HepG2 (cell line): ENCODE data around the gene ZNF101. TPM values are rescaled to one million over a fixed set of nuclear protein-coding genes. Genes with fewer than 3 reads are reported as not detected.

Experiments used
- FOXK2 ChIP-seq: fragments of 450-650 bp; IDR thresholded peaks from 2 replicates; pipeline ENCODE4 v1.6.1; 2016
- GATA4 ChIP-seq: sonication (generic); IDR thresholded peaks from 2 replicates; pipeline ENCODE4 v1.6.1; 2016; ENCODE audit warnings: antibody characterized with exemption, low read depth, borderline replicate concordance
- KAT2B ChIP-seq: fragments of 150-350 bp; IDR thresholded peaks from 2 replicates; pipeline ENCODE4 v1.6.1; 2014; ENCODE audit warnings: low read depth, low read length, borderline replicate concordance
- KAT7 ChIP-seq: IDR thresholded peaks from 2 replicates; pipeline ENCODE4 v1.6.1; 2018; ENCODE audit warnings: borderline replicate concordance, missing compliant biosample characterization
- KLF6 ChIP-seq: IDR thresholded peaks from 2 replicates; pipeline ENCODE4 v1.8.0; 2016; ENCODE audit warnings: missing biosample characterization, missing genetic modification reagents
- MXD4 ChIP-seq: IDR thresholded peaks from 2 replicates; pipeline ENCODE4 v1.6.1; 2016; ENCODE audit warnings: mild to moderate bottlenecking, missing biosample characterization, missing genetic modification reagents
- NCOA5 ChIP-seq: sonication (generic); formaldehyde crosslinking; IDR thresholded peaks from 2 replicates; pipeline ENCODE4 v1.4.0; 2020; ENCODE audit warnings: missing genetic modification reagents
- NR0B2 ChIP-seq: sonication (generic); formaldehyde crosslinking; IDR thresholded peaks from 2 replicates; pipeline ENCODE4 v1.4.0; 2020; ENCODE audit warnings: mild to moderate bottlenecking, missing genetic modification reagents
- RBM39 ChIP-seq: fragments of 200-400 bp; formaldehyde crosslinking; IDR thresholded peaks from one replicate; pipeline ENCODE4 v1.6.1; 2018; ENCODE audit warnings: antibody characterized with exemption, mild to moderate bottlenecking, low read depth, low read length; ENCODE audit not compliant: poor library complexity, severe bottlenecking
- SALL1 ChIP-seq: sonication (generic); formaldehyde crosslinking; IDR thresholded peaks from 2 replicates; pipeline ENCODE4 v1.8.0; 2022; ENCODE audit warnings: mild to moderate bottlenecking, missing genetic modification reagents
- SMC3 ChIP-seq: IDR thresholded peaks from 2 replicates; pipeline ENCODE4 v1.6.1; 2011; ENCODE audit warnings: low read length, improper control_type of control experiment
- TBL1XR1 ChIP-seq: fragments of 150-350 bp; IDR thresholded peaks from 2 replicates; pipeline ENCODE4 v1.6.1; 2014; ENCODE audit warnings: borderline replicate concordance, low read length; ENCODE audit not compliant: partially characterized antibody
- TEF ChIP-seq: sonication (generic); formaldehyde crosslinking; IDR thresholded peaks from 2 replicates; pipeline ENCODE4 v1.5.0; 2020; ENCODE audit warnings: missing genetic modification reagents
- ZHX1 ChIP-seq: sonication (generic); formaldehyde crosslinking; IDR thresholded peaks from 2 replicates; pipeline ENCODE4 v1.8.1; 2022; ENCODE audit warnings: low read depth, mild to moderate bottlenecking, missing genetic modification reagents
- ZNF180 ChIP-seq: sonication (generic); formaldehyde crosslinking; IDR thresholded peaks from 2 replicates; pipeline ENCODE4 v1.4.0; 2020; ENCODE audit warnings: low read depth, missing genetic modification reagents, borderline replicate concordance
- ZNF24 ChIP-seq: fragments of 450-650 bp; IDR thresholded peaks from 2 replicates; pipeline ENCODE4 v1.6.1; 2017; ENCODE audit warnings: antibody characterized with exemption, mild to moderate bottlenecking
- ZZZ3 ChIP-seq: sonication (generic); formaldehyde crosslinking; IDR thresholded peaks from 2 replicates; pipeline ENCODE4 v1.4.0; 2020; ENCODE audit warnings: missing genetic modification reagents, mild to moderate bottlenecking, borderline replicate concordance
- polyA plus RNA-seq, 8 experiments: library from polyadenylated mRNA; depleted of rRNA in 3 of 8; stranded (reverse) in 7 of 8; unstranded in 1 of 8; fragments of >200 nt; fragmentation: Illumina TruSeq in 4 of 8; extraction: Trizol in 4 of 8; gene quantifications; 2 replicates each; pipeline versions ENCODE4 v1.2.1 to v1.2.3, GENCODE V29; 2011 to 2016; ENCODE audit warnings: low read depth in 4 of 8, missing spikeins in 1 of 8, mixed read lengths in 1 of 8; ENCODE audit not compliant: insufficient read depth in 1 of 8
- total RNA-seq, 5 experiments: library from RNA; depleted of rRNA; stranded (reverse); fragments of >200 nt; fragmentation: Illumina TruSeq; extraction: Trizol; gene quantifications; 2 replicates each; pipeline ENCODE4 v1.2.3, GENCODE V29; 2016; ENCODE audit warnings: low read depth in 1 of 5
- TF ChIP-seq, protein P1 (sequence below): sonication (generic); formaldehyde crosslinking; IDR thresholded peaks from 2 replicates; pipeline ENCODE4 v1.8.1; 2023; ENCODE audit warnings: mild to moderate bottlenecking, inconsistent platforms, moderate library complexity, missing genetic modification reagents, borderline replicate concordance
- TF ChIP-seq, protein P2 (sequence below): sonication (generic); formaldehyde crosslinking; IDR thresholded peaks from 2 replicates; pipeline ENCODE4 v1.4.0; 2020; ENCODE audit warnings: missing genetic modification reagents, borderline replicate concordance

ZNF101 gene
- total and polyA plus RNA-seq, 2 of the 13 experiments (the other 11 are each of a cell fraction or from before 2014, with no cell fraction given) = 12.9 to 28.9 TPM

GRCh38 chr19:19668230-19669012 is at the start of gene ZNF101 (continued):
- peak; percentile 8; the same call in 1 of the 2 replicates for TF ChIP-seq ZHX1 (CRISPR knock-in tag)
- peak; percentile 55 for TF ChIP-seq RBM39
- no peak for TF ChIP-seq KLF6
- no peak for TF ChIP-seq KAT2B
- no peak for TF ChIP-seq FOXK2
- 0 out of 2 replicates have a peak, but pooled peaks have one; percentile 46 for TF ChIP-seq GATA4
- TF ChIP-seq ZZZ3 (CRISPR knock-in tag) = peak; percentile 51; the same call in 1 of the 2 replicates
- TF ChIP-seq MXD4 = peak; percentile 50; the same call in 1 of the 2 replicates
- TF ChIP-seq ZNF180 (CRISPR knock-in tag) = no peak
- no peak for TF ChIP-seq NCOA5 (CRISPR knock-in tag)
- TF ChIP-seq, protein P1, sequence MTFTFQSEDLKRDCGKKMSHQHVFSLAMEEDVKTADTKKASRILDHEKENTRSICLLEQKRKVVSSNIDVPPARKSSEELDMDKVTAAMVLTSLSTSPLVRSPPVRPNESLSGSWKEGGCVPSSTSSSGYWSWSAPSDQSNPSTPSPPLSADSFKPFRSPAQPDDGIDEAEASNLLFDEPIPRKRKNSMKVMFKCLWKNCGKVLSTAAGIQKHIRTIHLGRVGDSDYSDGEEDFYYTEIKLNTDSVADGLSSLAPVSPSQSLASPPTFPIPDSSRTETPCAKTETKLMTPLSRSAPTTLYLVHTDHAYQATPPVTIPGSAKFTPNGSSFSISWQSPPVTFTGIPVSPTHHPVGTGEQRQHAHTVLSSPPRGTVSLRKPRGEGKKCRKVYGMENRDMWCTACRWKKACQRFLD = no peak; the same call in 1 of the 2 replicates
- no peak for TF ChIP-seq ZNF24
- peak; percentile 71 for TF ChIP-seq SALL1 (CRISPR knock-in tag)
- peak; percentile 68; the same call in 1 of the 2 replicates for TF ChIP-seq KAT7
- 0 out of 2 replicates have a peak, but pooled peaks have one; percentile 8 for TF ChIP-seq SMC3
- peak; percentile 57; the same call in 1 of the 2 replicates for TF ChIP-seq TEF
- TF ChIP-seq, protein P2, sequence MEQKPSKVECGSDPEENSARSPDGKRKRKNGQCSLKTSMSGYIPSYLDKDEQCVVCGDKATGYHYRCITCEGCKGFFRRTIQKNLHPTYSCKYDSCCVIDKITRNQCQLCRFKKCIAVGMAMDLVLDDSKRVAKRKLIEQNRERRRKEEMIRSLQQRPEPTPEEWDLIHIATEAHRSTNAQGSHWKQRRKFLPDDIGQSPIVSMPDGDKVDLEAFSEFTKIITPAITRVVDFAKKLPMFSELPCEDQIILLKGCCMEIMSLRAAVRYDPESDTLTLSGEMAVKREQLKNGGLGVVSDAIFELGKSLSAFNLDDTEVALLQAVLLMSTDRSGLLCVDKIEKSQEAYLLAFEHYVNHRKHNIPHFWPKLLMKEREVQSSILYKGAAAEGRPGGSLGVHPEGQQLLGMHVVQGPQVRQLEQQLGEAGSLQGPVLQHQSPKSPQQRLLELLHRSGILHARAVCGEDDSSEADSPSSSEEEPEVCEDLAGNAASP (CRISPR knock-in tag) = peak; percentile 93; the same call in 1 of the 2 replicates
- peak; percentile 81 for TF ChIP-seq TBL1XR1
- TF ChIP-seq NR0B2 (CRISPR knock-in tag) = no peak; the same call in 1 of the 2 replicates
